GM19043 (cell line): ENCODE data around the gene RBM6.
A peak's percentile ranks its signal among the peaks of the same experiment; 100 is the strongest.

ENCODE experiments used
- ATAC-seq: cut with Tn5 transposase; IDR thresholded peaks from one replicate; pipeline ENCODE4 v1.9.1; 2021; ENCODE audit warnings: low read depth; ENCODE audit not compliant: unreplicated experiment

Gene RBM6

DNA sequence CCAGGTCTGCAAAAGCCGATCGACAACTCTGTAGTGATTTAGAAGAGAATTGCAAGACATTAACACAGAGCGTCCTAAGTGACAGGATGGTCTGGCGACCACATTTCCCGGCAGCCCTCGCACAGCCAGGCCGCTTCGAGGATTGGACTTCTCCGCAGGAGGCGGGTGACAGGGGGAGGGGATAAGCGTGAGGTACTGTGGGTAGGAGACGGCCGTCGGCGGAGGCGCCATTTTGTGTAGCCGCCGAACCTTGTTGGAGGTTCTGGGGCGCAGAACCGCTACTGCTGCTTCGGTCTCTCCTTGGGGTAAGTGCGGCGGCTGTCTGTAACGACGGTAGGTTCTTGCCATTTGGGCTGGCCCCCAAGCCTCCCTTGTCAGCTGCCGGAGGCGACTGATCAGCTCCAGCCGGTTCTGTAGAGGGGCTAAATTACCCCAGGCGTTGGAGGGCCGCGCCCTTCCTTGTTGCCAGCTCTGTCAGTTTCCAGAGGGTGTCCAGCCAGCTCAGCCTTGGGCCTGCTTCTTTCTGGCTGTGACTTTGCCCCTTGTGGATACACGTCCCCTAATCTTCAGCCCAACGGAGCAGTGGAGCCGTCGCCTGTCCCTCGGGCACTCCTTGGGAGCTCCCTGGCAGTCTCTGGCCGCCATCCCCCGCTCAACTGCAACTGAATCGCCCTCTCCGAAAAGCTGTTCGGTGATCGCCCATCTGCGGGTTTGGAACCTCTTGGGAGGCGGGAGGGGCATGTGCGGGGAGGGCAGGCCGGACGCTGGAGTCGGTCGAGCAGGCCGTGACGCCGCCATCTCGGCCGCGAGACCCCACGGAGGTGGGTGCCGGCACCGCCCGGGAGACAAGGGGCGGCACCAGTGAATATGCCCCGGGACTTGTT, 149.0 kb downstream of the RBM6 start, which contains the start of gene RBM5:
Gene RBM5 (plus strand): TSS at position 195 of the 884 bp plus-strand sequence. CDS start 1,516 bp downstream, outside the sequence.
- ATAC-seq = peak; percentile 99

GRCh38 chr3:50089609-50089945, 149.6 kb downstream of the RBM6 start:
- ATAC-seq = no peak

DNA sequence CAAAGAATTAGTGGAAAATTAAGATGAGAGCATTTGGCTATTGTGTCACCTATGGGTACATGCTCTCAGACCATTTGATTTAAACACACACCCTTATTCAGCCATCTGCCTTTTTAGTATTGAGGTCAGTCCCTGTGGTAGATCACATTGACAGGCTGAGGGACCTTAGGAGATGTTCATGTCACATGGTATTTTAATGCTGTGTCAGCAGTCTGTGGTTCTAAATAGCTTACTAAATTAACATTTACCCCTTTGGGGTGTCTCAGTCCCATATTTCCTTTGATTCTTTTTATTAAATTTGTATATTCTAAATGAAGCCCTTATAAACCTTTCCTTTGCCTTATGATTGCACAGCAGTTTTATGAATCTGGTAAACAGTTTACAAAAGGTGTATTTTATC, 151.0 kb downstream of the RBM6 start:
- ATAC-seq = no peak

GRCh38 chr3:50095352-50095998, 155.5 kb downstream of the RBM6 start:
- no peak for ATAC-seq

- no peak for ATAC-seq
These were observed 160.4 kb downstream of the RBM6 start for GRCh38 chr3:50100386-50100785.

DNA sequence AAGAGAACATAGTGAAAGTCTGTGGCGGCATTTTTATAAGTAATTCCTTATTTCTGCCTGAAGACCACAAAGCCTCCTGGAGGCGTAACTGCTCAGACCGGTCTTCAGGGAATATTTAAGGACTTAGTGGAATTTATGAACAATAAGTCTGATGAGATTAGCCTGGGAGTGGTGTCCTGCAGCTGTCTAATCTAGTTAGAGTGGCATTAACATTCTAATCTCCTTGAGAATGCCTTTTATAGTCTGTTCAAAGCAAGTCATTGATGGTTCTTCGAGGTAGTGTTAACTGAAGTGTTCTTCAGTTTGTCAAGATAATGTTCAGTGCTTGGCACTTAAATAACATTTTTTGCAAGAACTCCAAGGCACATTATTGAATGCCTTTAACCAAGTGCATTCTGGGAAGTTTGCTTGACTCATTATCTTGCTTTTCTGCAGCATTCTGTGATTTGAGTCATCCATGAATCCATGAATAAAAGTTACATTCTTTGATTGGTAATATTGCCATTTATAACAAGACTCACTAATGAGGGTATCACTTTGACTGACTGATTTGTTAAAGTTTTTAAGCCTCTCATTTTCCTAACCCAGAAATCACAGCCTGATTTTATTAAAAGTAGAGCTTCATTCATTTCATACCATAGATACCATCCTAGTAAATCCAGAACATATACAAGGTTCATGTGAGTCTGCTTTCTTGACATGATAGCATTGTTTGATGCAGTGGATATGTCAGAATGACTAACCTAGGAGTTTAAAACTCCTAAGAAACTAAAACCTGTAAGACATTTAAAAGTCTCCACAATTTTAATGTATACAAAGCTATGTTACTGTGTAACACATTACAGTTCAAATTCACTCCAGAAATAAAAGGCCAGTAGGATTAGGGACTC, 161.3 kb downstream of the RBM6 start:
- no peak for ATAC-seq

GRCh38 chr3:50102558-50102957, 162.6 kb downstream of the RBM6 start:
- ATAC-seq = no peak

- no peak for ATAC-seq
These were observed 171.8 kb downstream of the RBM6 start for GRCh38 chr3:50111757-50112156.

GRCh38 chr3:50112462-50112861, 172.5 kb downstream of the RBM6 start:
- ATAC-seq = no peak

DNA sequence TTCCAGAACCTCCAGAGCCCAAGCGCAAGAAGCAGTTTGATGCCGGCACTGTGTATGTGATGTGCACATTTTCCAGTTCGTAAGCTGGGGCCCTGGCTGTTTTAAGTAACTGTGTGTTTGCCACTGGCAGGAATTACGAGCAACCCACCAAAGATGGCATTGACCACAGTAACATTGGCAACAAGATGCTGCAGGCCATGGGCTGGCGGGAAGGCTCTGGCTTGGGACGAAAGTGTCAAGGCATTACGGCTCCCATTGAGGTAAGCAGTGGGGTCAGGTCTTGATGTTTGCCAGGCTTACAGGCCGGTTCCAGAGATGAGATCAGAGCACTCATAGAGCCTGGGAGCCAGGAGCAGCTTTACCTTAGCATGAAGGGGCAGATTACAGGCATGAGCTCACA, 177.2 kb downstream of the RBM6 start:
- no peak for ATAC-seq

DNA sequence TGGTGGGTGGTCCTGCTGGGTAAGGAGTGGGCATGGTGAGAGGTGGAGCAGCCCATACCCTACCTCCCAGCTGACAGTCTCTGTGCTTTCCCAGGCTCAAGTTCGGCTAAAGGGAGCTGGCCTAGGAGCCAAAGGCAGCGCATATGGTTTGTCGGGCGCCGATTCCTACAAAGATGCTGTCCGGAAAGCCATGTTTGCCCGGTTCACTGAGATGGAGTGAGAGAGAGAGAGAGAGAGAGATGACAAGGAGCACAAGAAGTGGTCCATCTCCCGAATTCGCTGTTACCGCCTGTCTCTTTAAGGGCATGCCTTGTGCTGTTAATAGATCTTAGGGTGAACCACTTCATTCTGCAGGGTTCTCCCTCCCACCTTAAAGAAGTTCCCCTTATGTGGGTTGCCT, 178.3 kb downstream of the RBM6 start:
- no peak for ATAC-seq

GRCh38 chr3:50119786-50120185, 179.8 kb downstream of the RBM6 start:
- ATAC-seq = no peak

DNA sequence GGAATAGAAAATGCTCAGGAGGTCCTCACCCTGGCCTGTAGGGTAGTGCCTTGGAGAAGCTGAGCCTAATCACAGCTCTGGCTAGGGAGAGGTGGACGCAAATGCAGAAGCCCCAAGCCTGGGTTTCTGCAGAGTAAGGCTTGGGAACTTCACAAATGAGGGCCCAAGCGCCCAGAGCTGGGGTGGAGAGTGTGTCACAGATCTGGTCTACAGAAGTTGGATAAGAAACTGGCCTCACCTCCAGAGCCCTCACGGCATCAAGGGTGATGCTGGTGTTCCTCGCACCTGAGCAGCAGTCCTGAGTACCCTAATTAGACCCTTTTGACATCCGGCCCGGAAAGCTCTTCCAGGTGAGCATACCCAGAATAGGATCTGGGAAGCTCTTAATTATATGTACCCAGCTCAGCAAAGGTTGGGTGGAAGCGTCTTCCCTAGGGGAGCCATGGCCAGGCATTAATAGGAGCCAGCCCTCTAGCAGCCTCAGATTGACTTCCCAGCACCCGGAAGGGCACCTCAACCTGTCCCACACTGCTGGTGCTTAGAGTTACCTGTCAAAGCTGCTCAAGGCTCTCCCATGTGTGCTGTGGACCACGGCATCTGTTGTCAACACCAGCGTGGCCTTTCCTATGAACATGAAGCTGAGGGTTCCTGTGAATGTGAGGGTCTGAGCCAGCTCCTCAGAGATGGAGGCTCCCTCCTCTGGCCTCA, 180.6 kb downstream of the RBM6 start:
- ATAC-seq = no peak

- ATAC-seq = no peak
These were observed 181.4 kb downstream of the RBM6 start for GRCh38 chr3:50121072-50122032.

- ATAC-seq = no peak
These were observed 182.1 kb downstream of the RBM6 start for GRCh38 chr3:50122071-50122470.

DNA sequence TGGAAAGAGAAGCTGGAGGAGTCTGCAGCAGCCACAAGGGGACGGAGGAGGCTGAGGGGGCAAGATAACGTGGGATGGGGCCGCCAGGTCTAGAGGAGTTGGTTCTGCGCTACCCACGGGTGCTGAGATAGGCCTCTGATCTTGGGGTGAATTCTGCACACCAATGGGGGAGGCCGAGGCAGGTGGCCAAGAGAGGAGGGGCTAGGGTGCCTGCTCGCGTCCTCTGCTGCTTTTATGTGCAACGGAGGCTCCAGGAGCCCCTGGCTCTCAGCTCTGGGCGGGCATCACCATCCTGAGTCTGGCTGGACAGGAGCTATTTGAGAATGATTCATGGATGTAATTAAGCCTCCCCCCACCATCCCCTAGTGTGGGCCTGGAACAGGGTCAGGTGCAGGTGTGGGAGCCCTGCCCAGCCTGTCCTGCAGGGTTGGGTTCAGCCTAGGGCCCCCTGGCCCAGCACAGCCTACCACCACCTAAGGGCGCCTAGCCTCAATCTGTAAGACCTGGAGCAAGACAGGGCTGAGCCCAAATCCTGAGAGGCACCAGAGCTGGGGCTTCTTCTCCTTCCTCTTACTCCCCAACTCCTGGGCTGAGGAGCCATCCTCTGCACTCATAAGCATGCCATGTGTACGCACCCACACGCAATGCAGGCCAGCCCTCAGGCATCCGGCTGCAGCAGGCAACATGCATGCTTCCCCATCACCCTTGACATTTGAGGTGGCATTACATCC, 182.9 kb downstream of the RBM6 start:
- no peak for ATAC-seq

DNA sequence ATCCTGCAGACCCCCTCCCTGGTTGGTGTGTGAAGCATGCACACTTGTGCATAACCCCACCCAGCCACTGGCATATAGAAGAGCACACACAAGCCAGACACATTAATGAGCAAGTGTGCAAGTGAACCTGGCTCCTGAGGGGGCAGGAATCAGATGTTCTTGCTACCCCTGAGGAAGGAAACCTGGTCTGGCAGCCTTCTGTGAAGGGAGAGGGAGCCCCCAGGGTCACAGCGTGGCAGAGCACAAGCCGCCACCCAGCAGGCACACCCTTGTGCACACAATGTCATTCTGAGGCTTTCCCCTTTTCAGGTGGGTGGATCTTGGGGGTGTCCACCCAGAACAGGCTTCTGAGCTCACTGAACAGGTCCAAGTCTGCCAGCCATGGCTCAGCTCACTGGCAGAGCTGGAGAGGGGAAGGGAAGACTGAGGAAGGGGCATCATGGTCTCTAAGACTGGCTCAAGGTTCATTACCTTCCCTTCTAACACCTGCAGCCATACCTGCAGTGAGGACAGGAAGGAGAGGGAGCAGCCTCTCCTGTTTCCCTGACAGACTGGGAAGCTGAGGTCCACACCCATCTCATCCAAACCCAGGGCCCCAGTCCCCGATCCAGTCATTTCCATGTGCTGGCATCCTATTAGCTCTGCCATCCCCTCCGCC, 183.6 kb downstream of the RBM6 start:
- no peak for ATAC-seq
